ENCODE measurements around the gene ZNF512B.

- TF ChIP-seq CTCF (IDR thresholded peaks at IDR 0.05) = no peak
- no peak for TF ChIP-seq POLR2A (IDR thresholded peaks at IDR 0.05)
- no peak for TF ChIP-seq POLR2AphosphoS5 (IDR thresholded peaks at IDR 0.05)
- no peak for TF ChIP-seq EP300 (IDR thresholded peaks at IDR 0.05)
These were observed 1.4 kb downstream of the ZNF512B start for GRCh38 chr20:63968136-63968927.
